ENCODE data around the gene IL2RA. TPM values are rescaled to one million over a fixed set of nuclear protein-coding genes. Genes with fewer than 3 reads are reported as not detected.
A peak's percentile ranks its signal among the peaks of the same experiment; 100 is the strongest.
"Not testable (repeated sequence)": the region's sequence is repeated elsewhere in the genome, so short reads cannot be mapped to it uniquely, and the experiment has no call there.

Gene IL2RA
- total RNA-seq, 1 donor from 2014 or later: 1.3 TPM

DNA sequence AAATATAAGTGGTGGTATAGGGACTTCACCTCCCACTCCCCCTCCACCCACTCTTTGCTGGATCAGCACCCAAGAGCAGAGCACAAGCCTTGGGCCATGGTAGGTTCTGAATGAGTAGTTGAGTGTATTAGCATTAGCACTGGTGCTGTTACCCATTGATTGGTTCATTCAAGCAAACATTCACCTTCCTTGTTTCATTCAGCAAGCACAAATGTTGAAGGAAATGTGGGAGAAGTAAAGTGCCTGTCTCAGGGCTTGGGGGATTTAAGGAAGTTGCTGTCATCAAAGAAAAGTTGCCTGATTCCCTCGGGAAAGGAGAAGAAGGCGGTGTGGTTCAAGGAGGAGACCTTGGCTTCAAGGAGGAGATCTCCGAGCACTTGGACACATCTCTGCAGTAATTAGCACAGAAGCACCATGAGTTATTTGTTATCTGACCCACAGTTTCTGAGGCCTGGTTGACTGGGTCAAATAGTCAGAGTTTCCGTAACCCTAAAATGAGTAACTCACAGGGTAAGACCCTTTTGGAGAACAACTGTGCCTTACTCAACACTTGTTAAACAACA is 17.3 kb downstream of the IL2RA start:
- ATAC-seq: no peak
- peak; percentile 6 for DNase-seq (ENCODE audit: low spot score)

DNA sequence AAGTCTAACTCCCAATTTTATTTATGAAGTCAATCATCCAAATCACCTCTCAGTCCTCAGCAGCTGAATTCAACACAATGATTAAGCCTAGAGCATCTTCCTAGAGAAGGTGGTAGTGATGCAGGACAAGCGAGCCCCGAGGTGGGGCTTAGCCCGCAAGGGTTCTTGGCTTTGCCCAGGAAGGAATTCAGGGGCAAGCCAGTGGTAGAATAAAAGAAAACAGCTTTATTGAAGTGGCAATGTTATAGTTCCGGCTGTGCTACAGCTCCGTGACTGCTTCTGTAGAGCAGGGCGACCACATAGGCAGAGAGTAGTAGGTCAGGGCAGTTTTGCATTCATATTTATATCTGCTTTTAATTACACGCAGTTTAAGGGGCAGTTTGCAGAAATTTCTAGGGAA is 18.1 kb downstream of the IL2RA start:
- DNase-seq (ENCODE audit: low spot score): peak; percentile 18
- ATAC-seq: no peak

GRCh38 chr10:6043377-6043776 is 18.8 kb downstream of the IL2RA start:
- ATAC-seq; DNase-seq (ENCODE audit: low spot score): not testable (repeated sequence)

- DNase-seq (ENCODE audit: low spot score) (no peak), ATAC-seq (no peak)
These were observed 22.0 kb downstream of the IL2RA start for GRCh38 chr10:6040205-6040604.

GRCh38 chr10:6039711-6040110 is 22.5 kb downstream of the IL2RA start:
- peak; percentile 8 for DNase-seq (ENCODE audit: low spot score)
- no peak for ATAC-seq

- DNase-seq (ENCODE audit: low spot score) (no peak), ATAC-seq (no peak)
These were observed 24.0 kb downstream of the IL2RA start for GRCh38 chr10:6038071-6038631.

GRCh38 chr10:6037422-6037821 is 24.7 kb downstream of the IL2RA start:
- ATAC-seq (no peak), DNase-seq (ENCODE audit: low spot score) (no peak)

- ATAC-seq (no peak), DNase-seq (ENCODE audit: low spot score) (peak; percentile 28)
These were observed 25.3 kb downstream of the IL2RA start for GRCh38 chr10:6036861-6037321.

GRCh38 chr10:6035931-6036575 is 26.1 kb downstream of the IL2RA start:
- DNase-seq (ENCODE audit: low spot score) (peak; percentile 19), ATAC-seq (no peak)

GRCh38 chr10:6035101-6035834 is 26.9 kb downstream of the IL2RA start:
- DNase-seq (ENCODE audit: low spot score) (peak; percentile 44), ATAC-seq (no peak)

DNA sequence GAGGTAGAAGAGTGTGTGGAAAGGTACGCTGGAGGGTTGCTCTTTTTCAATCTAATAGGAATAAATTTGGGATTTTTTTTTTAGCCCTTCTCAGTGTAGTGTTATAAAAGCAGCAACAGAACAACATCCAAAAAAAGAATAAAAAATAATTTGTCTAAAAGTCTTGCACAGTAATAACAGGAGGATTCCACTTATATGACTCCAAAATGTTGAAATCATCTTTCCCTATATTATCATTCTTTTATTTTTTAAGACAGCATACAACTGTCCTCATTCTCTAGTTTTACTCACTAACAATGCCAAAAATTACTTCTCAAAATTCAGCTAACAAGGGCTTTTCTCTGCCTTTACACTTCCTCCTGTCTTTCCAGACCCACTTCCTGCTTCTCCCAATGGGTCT is 27.8 kb downstream of the IL2RA start:
- ATAC-seq: no peak

GRCh38 chr10:6033954-6034353 is 28.2 kb downstream of the IL2RA start:
- DNase-seq (ENCODE audit: low spot score) (no peak), ATAC-seq (peak; percentile 30)

More for the DNA sequence above, 27.8 kb downstream of the IL2RA start:
- no peak for DNase-seq (ENCODE audit: low spot score)

- no peak for DNase-seq (ENCODE audit: low spot score)
- no peak for ATAC-seq
These were observed 31.2 kb downstream of the IL2RA start for GRCh38 chr10:6030940-6031339.

- ATAC-seq (no peak), DNase-seq (ENCODE audit: low spot score) (no peak)
These were observed 31.9 kb downstream of the IL2RA start for GRCh38 chr10:6030217-6030616.

- DNase-seq (ENCODE audit: low spot score): peak; percentile 27
These were observed 34.2 kb downstream of the IL2RA start for GRCh38 chr10:6027929-6028328.

GRCh38 chr10:6025683-6026255 is 36.4 kb downstream of the IL2RA start:
- DNase-seq (ENCODE audit: low spot score) (no peak), ATAC-seq (no peak)

More at GRCh38 chr10:6027929-6028328, 34.2 kb downstream of the IL2RA start:
- ATAC-seq: no peak

DNA sequence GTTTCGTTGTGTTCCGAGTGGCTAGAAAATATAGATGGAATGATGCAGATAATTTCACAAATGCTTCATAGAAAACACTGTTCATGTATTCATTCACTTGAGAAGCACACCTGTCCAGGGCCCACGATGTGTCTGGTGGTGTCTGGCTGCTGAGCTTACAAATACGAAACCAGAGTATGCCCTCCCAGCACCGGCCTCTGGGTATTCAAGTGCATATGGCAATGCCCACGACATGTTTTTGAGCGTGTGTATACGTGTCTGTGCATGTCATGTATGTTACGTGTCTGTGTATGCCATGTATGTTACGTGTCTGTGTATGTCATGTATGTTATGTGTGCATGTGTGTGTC is 37.9 kb downstream of the IL2RA start:
- DNase-seq (ENCODE audit: low spot score): no peak
- ATAC-seq: no peak

- DNase-seq (ENCODE audit: low spot score) (no peak), ATAC-seq (no peak)
These were observed 38.4 kb downstream of the IL2RA start for GRCh38 chr10:6023661-6024333.

DNA sequence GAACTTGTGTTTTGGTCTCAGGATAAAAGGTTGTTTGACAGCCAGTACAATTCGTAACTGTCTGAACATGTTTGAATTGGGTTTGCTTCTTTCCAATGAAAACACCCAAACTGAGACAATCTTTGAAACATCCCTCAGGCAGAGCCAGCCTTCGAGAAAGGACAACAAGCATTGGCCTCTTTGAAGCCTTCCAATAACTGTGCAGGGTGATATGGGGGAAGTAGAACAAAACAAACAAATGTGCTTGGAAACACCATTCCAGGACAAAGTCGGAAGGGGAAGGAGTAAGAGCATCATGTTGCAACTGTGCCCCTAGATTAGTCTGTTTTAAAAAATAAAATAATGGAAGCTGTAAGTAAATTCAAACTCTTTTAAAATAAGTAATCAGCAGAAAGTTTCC is 39.5 kb downstream of the IL2RA start:
- ATAC-seq (no peak), DNase-seq (ENCODE audit: low spot score) (no peak)

GRCh38 chr10:6020826-6021225 is 41.3 kb downstream of the IL2RA start:
- no peak for ATAC-seq
- no peak for DNase-seq (ENCODE audit: low spot score)

DNA sequence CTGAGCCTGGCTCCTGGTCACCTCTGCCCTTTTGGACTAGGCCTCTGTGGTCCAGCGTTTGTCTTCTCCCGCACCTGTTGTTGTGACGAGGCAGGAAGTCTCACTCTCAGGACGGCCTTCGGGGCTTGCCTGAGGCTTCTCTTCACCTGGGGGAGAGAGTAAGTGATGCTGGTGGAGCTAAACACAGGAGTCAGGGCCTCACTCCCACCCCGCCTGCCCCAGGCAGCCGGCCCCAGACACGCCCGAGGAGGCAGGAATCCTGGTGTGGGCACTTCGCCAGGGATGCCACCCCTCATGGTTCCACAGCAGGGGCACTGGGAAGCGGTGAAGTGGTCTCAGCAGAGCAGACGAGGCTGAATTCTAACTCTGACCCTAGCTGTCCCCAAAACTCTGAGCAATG is 42.4 kb downstream of the IL2RA start:
- DNase-seq (ENCODE audit: low spot score): no peak
- ATAC-seq: no peak
